Osteoblast (primary cell): Measurements from ENCODE around the gene PRKCQ. TPM values are rescaled to one million over a fixed set of nuclear protein-coding genes. Genes with fewer than 3 reads are reported as not detected.

Experiments used
- DNase-seq: peaks from one replicate; pipeline ENCODE4 v3.0.0; 2011; ENCODE audit warnings: low spot score, mixed read lengths; ENCODE audit not compliant: insufficient read length; ENCODE audit errors: missing footprints
- H2AFZ ChIP-seq: 2 replicates; pipeline ENCODE4 v1.6.0; 2011; ENCODE audit warnings: mild to moderate bottlenecking, low read length
- H3K27ac ChIP-seq: 2 replicates; pipeline ENCODE4 v1.5.1; 2011; ENCODE audit warnings: mild to moderate bottlenecking, low read depth, low read length, moderate library complexity
- H3K27me3 ChIP-seq: 2 replicates; pipeline ENCODE4 v1.6.0; 2012; ENCODE audit warnings: mild to moderate bottlenecking, control low read depth, inconsistent platforms, low read length, moderate library complexity; ENCODE audit not compliant: insufficient read depth
- H3K36me3 ChIP-seq: 2 replicates; pipeline ENCODE4 v1.5.1; 2011; ENCODE audit warnings: mild to moderate bottlenecking, low read length, control low read depth, moderate library complexity; ENCODE audit not compliant: insufficient read depth
- H3K4me1 ChIP-seq: 2 replicates; pipeline ENCODE4 v1.5.1; 2011; ENCODE audit warnings: mild to moderate bottlenecking, low read length, control low read depth, moderate library complexity; ENCODE audit not compliant: insufficient read depth
- H3K4me2 ChIP-seq: 2 replicates; pipeline ENCODE4 v1.6.0; 2011; ENCODE audit warnings: mild to moderate bottlenecking, low read length; ENCODE audit not compliant: insufficient read depth
- H3K4me3 ChIP-seq: fragments of 200-600 bp; sonication (generic); 3 replicates; pipeline ENCODE4 v1.5.1; 2012; ENCODE audit warnings: mild to moderate bottlenecking, low read length, inconsistent platforms; ENCODE audit not compliant: insufficient read depth
- H3K79me2 ChIP-seq: 2 replicates; pipeline ENCODE4 v1.6.0; 2012; ENCODE audit warnings: mild to moderate bottlenecking, low read length, control low read depth, inconsistent platforms; ENCODE audit not compliant: insufficient read depth
- H3K9me3 ChIP-seq: 2 replicates; pipeline ENCODE4 v1.5.1; 2011; ENCODE audit warnings: low read depth, low read length, control low read depth
- H4K20me1 ChIP-seq: 2 replicates; pipeline ENCODE4 v1.6.0; 2012; ENCODE audit warnings: mild to moderate bottlenecking, low read length, control low read depth; ENCODE audit not compliant: insufficient read depth
- total RNA-seq: library from RNA; depleted of rRNA; stranded (reverse); fragments of >200 nt; gene quantifications from 2 replicates; pipeline ENCODE4 v1.2.3, GENCODE V29; 2012
- TF ChIP-seq, protein P1 (sequence below): IDR thresholded peaks from 2 replicates; pipeline ENCODE4 v1.5.1; 2011; ENCODE audit warnings: mild to moderate bottlenecking, low read depth, low read length, moderate library complexity; ENCODE audit errors: extremely low read depth

The PRKCQ gene
- total RNA-seq, 1 donor: not detected

DNA sequence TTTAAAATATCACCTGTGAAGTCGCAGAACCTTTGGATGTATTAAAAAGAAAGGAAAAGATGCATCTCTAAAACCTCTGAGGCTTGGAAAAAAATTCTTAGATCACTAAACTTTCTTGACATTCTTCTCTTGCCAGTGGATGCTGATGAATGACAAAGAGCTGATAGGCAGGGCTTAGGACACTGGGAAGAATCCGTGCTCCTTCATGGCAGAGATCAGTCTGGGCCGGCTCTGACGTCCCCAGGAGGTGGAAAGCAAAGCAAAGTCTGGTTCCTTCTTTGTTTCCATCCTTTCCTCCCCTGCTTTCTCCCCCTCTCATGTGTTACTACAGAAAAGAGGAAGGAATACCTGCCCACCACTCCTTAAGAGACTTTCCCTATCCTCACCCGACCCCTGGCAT is 161.9 kb downstream of the PRKCQ start:
- Histone ChIP-seq H3K4me3 (no peak overlapping the region), H2AFZ (no peak overlapping the region), H3K27ac (no peak overlapping the region), H4K20me1 (no peaks in the 10 kb centered on the region), H3K4me1 (no peaks in the 10 kb centered on the region), H3K4me2 (no peak overlapping the region), H3K79me2 (no peaks in the 10 kb centered on the region), H3K9me3 (no peaks in the 10 kb centered on the region), H3K27me3 (peaks cover 5% of the 10 kb centered on the region), H3K36me3 (no peaks in the 10 kb centered on the region)
- TF ChIP-seq, protein P1, sequence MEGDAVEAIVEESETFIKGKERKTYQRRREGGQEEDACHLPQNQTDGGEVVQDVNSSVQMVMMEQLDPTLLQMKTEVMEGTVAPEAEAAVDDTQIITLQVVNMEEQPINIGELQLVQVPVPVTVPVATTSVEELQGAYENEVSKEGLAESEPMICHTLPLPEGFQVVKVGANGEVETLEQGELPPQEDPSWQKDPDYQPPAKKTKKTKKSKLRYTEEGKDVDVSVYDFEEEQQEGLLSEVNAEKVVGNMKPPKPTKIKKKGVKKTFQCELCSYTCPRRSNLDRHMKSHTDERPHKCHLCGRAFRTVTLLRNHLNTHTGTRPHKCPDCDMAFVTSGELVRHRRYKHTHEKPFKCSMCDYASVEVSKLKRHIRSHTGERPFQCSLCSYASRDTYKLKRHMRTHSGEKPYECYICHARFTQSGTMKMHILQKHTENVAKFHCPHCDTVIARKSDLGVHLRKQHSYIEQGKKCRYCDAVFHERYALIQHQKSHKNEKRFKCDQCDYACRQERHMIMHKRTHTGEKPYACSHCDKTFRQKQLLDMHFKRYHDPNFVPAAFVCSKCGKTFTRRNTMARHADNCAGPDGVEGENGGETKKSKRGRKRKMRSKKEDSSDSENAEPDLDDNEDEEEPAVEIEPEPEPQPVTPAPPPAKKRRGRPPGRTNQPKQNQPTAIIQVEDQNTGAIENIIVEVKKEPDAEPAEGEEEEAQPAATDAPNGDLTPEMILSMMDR: no peak
- DNase-seq: no peak

DNA sequence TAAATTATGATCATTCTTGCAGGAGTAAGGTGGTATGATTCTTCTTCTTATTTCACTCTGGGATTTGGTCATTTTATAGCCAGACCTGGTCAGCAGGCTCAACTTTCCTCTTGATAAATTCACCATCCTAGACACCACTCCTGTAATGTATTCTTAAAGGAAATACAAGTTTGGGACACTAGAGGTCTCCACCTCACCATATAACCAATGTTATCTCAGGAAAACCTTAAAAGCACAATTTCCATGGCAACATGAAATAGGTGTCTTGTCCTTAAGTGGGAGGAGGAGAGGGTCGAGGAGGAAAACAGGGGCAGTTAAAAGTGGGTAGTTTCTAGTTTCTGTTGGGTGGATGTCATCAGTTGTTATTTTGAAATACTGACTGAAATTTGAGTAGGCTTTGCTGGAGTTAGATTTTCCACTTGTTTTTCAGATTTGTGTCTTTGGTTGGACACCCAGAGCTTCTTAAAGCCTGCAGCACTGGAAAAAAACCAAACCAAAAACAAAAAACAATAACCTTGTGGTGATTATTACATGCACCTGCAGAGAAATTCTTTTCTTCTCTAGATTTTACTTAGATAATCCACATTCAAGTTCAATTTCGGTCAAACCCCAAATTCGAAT is 163.1 kb downstream of the PRKCQ start:
- Histone ChIP-seq H3K79me2 (no peaks in the 10 kb centered on the region), H3K4me3 (no peak overlapping the region), H3K27me3 (peaks cover 5% of the 10 kb centered on the region), H3K36me3 (no peaks in the 10 kb centered on the region), H3K9me3 (no peaks in the 10 kb centered on the region), H4K20me1 (no peaks in the 10 kb centered on the region), H3K4me2 (no peak overlapping the region), H3K27ac (no peak overlapping the region), H2AFZ (no peak overlapping the region), H3K4me1 (no peaks in the 10 kb centered on the region)
- TF ChIP-seq, protein P1: peak; percentile 59
- DNase-seq: no peak

DNA sequence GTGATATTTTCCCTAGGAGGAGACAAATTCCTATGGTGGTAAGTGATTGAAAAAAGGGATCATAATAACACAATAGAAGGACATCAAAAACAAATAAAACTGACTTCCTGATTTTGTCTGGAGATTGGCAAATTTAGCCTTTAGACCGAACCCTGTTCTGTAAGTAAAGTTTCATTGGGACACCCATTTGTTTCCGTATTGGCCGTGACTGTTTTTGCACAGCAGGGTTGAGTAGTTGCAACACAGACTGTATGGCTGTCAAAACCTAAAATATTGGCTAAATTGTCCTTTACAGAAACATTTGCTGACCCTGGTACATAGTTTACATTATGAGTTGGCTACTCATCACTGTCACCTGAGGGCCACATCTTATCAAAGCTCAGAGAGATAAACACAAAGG is 168.6 kb downstream of the PRKCQ start:
- H3K4me1 ChIP-seq: no peaks in the 10 kb centered on the region
- H3K4me3 ChIP-seq: no peak overlapping the region
- H2AFZ ChIP-seq: no peak overlapping the region
- no peaks in the 10 kb centered on the region for H3K36me3 ChIP-seq
- TF ChIP-seq, protein P1: no peak
- no peaks in the 10 kb centered on the region for H3K79me2 ChIP-seq
- no peaks in the 10 kb centered on the region for H3K27me3 ChIP-seq
- H3K4me2 ChIP-seq: no peak overlapping the region
- DNase-seq: no peak
- H3K27ac ChIP-seq: no peak overlapping the region
- no peaks in the 10 kb centered on the region for H3K9me3 ChIP-seq
- no peaks in the 10 kb centered on the region for H4K20me1 ChIP-seq

DNA sequence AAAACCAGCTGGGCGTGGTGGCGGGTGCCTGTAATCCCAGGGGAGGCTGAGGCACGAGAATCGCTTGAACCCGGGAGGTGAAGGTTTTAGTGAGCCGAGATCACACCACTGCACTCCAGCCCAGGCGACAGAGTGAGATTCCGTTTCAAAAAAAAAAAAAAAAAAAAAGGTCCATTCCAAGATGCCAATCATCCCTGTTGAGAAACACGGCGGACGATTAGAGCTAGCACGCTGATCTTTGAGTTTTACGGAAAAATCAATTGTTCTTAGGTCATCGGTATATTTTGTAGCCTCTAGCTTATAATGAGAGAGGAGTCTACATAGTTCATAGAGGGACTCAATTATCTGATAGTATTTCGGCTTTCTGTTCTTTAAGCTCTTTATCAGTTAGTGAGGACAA is 169.2 kb downstream of the PRKCQ start:
- H4K20me1 ChIP-seq: no peaks in the 10 kb centered on the region
- H2AFZ ChIP-seq: no peak overlapping the region
- TF ChIP-seq, protein P1: no peak
- no peaks in the 10 kb centered on the region for H3K4me1 ChIP-seq
- H3K4me3 ChIP-seq: no peak overlapping the region
- no peaks in the 10 kb centered on the region for H3K27me3 ChIP-seq
- no peak overlapping the region for H3K4me2 ChIP-seq
- no peak for DNase-seq
- H3K36me3 ChIP-seq: no peaks in the 10 kb centered on the region
- H3K9me3 ChIP-seq: no peaks in the 10 kb centered on the region
- H3K79me2 ChIP-seq: no peaks in the 10 kb centered on the region
- H3K27ac ChIP-seq: no peak overlapping the region
